ENCODE data around the gene MT1F. TPM values are rescaled to one million over a fixed set of nuclear protein-coding genes. Genes with fewer than 3 reads are reported as not detected.

Gene MT1F
- 36.3 and 68.5 TPM in 2 replicates for total RNA-seq (2014; rRNA removed; shearing (Covaris generic); ENCODE audit: low replicate concordance)

DNA sequence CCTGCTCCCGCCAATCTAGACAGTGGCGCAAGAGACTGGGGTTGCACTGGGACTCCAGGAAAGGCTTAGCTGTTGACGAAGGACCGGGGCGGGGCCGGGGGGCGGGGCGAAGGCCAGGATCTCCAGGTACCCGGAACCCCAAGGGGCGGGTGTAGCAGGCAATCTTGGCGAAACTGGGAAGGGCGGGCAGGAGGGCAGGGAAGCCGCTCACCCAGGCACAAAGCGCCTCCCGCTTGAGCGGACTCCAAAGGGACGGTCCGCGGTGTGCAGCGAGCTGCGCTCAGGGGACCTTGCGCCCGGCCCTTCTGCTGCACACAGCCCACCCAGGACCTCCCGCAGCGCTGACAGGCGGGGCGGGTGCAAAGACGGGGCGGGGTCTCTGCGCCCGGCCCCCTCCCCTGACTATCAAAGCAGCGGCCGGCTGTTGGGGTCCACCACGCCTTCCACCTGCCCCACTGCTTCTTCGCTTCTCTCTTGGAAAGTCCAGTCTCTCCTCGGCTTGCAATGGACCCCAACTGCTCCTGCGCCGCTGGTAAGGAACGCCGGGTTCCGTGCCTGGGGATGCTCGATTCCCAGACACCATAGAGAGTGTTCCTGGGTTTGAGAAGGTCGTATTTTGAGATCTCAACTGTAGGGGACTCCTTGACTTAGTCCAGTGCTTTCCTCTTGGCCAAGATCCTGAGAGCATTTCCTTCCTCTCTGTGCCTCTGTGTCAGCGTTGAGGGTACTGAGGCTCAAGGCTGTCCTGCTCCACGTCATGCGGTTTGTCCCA is at the start of gene MT1F:
MT1F (plus strand) TSS at position 405 of the 772 bp plus-strand sequence; CDS start at position 505, 100 bp downstream.
- H3K27ac ChIP-seq (ENCODE audit: low read length): no peak within 1 kb of the TSS

GRCh38 chr16:56608043-56608875 is 49.5 kb upstream of the MT1F start, which contains the start of gene MT2A:
Gene MT2A (plus strand): TSS chr16:56608584. CDS start chr16:56608656, 72 bp downstream.
- Histone ChIP-seq H3K9me3 (ENCODE audit: low read length) (no peaks in the 10 kb centered on the region), H3K4me1 (ENCODE audit: low read length) (peaks cover 34% of the 10 kb centered on the region), H2AFZ (ENCODE audit: low read length) (peak within 1 kb of the TSS; percentile 85), H4K20me1 (ENCODE audit: insufficient read depth, low read depth, low read length) (no peaks in the 10 kb centered on the region), H3K9ac (ENCODE audit: low read length) (peak within 1 kb of the TSS; percentile 77), H3K9me2 (replicated peaks; ENCODE audit: insufficient read depth, low read length) (no peaks in the 10 kb centered on the region), H3K4me2 (ENCODE audit: low read depth, low read length, poor library complexity, severe bottlenecking) (peak within 1 kb of the TSS; percentile 97), H3K27me3 (ENCODE audit: low read length) (no peaks in the 10 kb centered on the region), H3K27ac (ENCODE audit: low read length) (peak within 1 kb of the TSS; percentile 84), H3K36me3 (ENCODE audit: insufficient read depth, low read length) (no peaks in the 10 kb centered on the region), H3K4me3 (ENCODE audit: low read length) (peak within 1 kb of the TSS; percentile 78), H3K79me2 (ENCODE audit: low read length) (no peaks in the 10 kb centered on the region)
- peak; percentile 98 for DNase-seq

More for the DNA sequence above, at the start of gene MT1F:
- H3K9me2 ChIP-seq (replicated peaks; ENCODE audit: insufficient read depth, low read length): no peaks in the 10 kb centered on the region
- H3K36me3 ChIP-seq (ENCODE audit: insufficient read depth, low read length): no peaks in the 10 kb centered on the region
- H3K9ac ChIP-seq (ENCODE audit: low read length): peak within 1 kb of the TSS; percentile 71
- H3K9me3 ChIP-seq (ENCODE audit: low read length): no peaks in the 10 kb centered on the region
- peak; percentile 87 for DNase-seq
- H3K4me3 ChIP-seq (ENCODE audit: low read length): peak within 1 kb of the TSS; percentile 73
- H3K27me3 ChIP-seq (ENCODE audit: low read length): no peaks in the 10 kb centered on the region
- peak within 1 kb of the TSS; percentile 84 for H3K4me2 ChIP-seq (ENCODE audit: low read depth, low read length, poor library complexity, severe bottlenecking)
- H3K4me1 ChIP-seq (ENCODE audit: low read length): peaks cover 42% of the 10 kb centered on the region
- no peaks in the 10 kb centered on the region for H4K20me1 ChIP-seq (ENCODE audit: insufficient read depth, low read depth, low read length)
- H3K79me2 ChIP-seq (ENCODE audit: low read length): no peaks in the 10 kb centered on the region
- peak within 1 kb of the TSS; percentile 78; the same call in 1 of the 2 replicates for H2AFZ ChIP-seq (ENCODE audit: low read length)

GRCh38 chr16:56608876-56609462 is 48.8 kb upstream of the MT1F start:
- peak; percentile 48 for DNase-seq
- H3K27ac ChIP-seq (ENCODE audit: low read length): peak overlapping the region; percentile 84

GRCh38 chr16:56609463-56609921 is 48.3 kb upstream of the MT1F start:
- no peak overlapping the region for H2AFZ ChIP-seq (ENCODE audit: low read length)
- no peaks in the 10 kb centered on the region for H4K20me1 ChIP-seq (ENCODE audit: insufficient read depth, low read depth, low read length)
- no peaks in the 10 kb centered on the region for H3K9me2 ChIP-seq (replicated peaks; ENCODE audit: insufficient read depth, low read length)
- peak overlapping the region; percentile 78 for H3K4me3 ChIP-seq (ENCODE audit: low read length)
- H3K4me1 ChIP-seq (ENCODE audit: low read length): peaks cover 34% of the 10 kb centered on the region
- no peaks in the 10 kb centered on the region for H3K36me3 ChIP-seq (ENCODE audit: insufficient read depth, low read length)
- H3K79me2 ChIP-seq (ENCODE audit: low read length): no peaks in the 10 kb centered on the region
- H3K9me3 ChIP-seq (ENCODE audit: low read length): no peaks in the 10 kb centered on the region
- H3K27me3 ChIP-seq (ENCODE audit: low read length): no peaks in the 10 kb centered on the region
- peak; percentile 91 for DNase-seq
- peak overlapping the region; percentile 84 for H3K27ac ChIP-seq (ENCODE audit: low read length)
- H3K9ac ChIP-seq (ENCODE audit: low read length): peak overlapping the region; percentile 77
- peak overlapping the region; percentile 97 for H3K4me2 ChIP-seq (ENCODE audit: low read depth, low read length, poor library complexity, severe bottlenecking)

More at GRCh38 chr16:56608876-56609462, 48.8 kb upstream of the MT1F start:
- Histone ChIP-seq H3K9me2 (replicated peaks; ENCODE audit: insufficient read depth, low read length) (no peaks in the 10 kb centered on the region), H4K20me1 (ENCODE audit: insufficient read depth, low read depth, low read length) (no peaks in the 10 kb centered on the region), H3K4me1 (ENCODE audit: low read length) (peaks cover 34% of the 10 kb centered on the region), H3K4me3 (ENCODE audit: low read length) (peak overlapping the region; percentile 78), H2AFZ (ENCODE audit: low read length) (no peak overlapping the region), H3K4me2 (ENCODE audit: low read depth, low read length, poor library complexity, severe bottlenecking) (peak overlapping the region; percentile 97), H3K9ac (ENCODE audit: low read length) (peak overlapping the region; percentile 77), H3K27me3 (ENCODE audit: low read length) (no peaks in the 10 kb centered on the region), H3K9me3 (ENCODE audit: low read length) (no peaks in the 10 kb centered on the region), H3K36me3 (ENCODE audit: insufficient read depth, low read length) (no peaks in the 10 kb centered on the region), H3K79me2 (ENCODE audit: low read length) (no peaks in the 10 kb centered on the region)

- Histone ChIP-seq H3K4me2 (ENCODE audit: low read depth, low read length, poor library complexity, severe bottlenecking) (peak overlapping the region; percentile 97), H3K4me3 (ENCODE audit: low read length) (peak overlapping the region; percentile 78), H3K79me2 (ENCODE audit: low read length) (no peaks in the 10 kb centered on the region), H3K4me1 (ENCODE audit: low read length) (peaks cover 34% of the 10 kb centered on the region), H4K20me1 (ENCODE audit: insufficient read depth, low read depth, low read length) (no peaks in the 10 kb centered on the region), H3K27ac (ENCODE audit: low read length) (peak overlapping the region; percentile 84), H3K27me3 (ENCODE audit: low read length) (no peaks in the 10 kb centered on the region), H3K9me3 (ENCODE audit: low read length) (no peaks in the 10 kb centered on the region), H3K9ac (ENCODE audit: low read length) (peak overlapping the region; percentile 77), H3K36me3 (ENCODE audit: insufficient read depth, low read length) (no peaks in the 10 kb centered on the region), H3K9me2 (replicated peaks; ENCODE audit: insufficient read depth, low read length) (no peaks in the 10 kb centered on the region), H2AFZ (ENCODE audit: low read length) (peak overlapping the region; percentile 3; the same call in 1 of the 2 replicates)
- DNase-seq: peak; percentile 80
Measured at GRCh38 chr16:56610017-56610608, 47.6 kb upstream of the MT1F start.

GRCh38 chr16:56610609-56611111 is 47.1 kb upstream of the MT1F start:
- peaks cover 34% of the 10 kb centered on the region for H3K4me1 ChIP-seq (ENCODE audit: low read length)
- no peaks in the 10 kb centered on the region for H3K79me2 ChIP-seq (ENCODE audit: low read length)
- peak overlapping the region; percentile 78 for H3K4me3 ChIP-seq (ENCODE audit: low read length)
- peak overlapping the region; percentile 84 for H3K27ac ChIP-seq (ENCODE audit: low read length)
- peak overlapping the region; percentile 3; the same call in 1 of the 2 replicates for H2AFZ ChIP-seq (ENCODE audit: low read length)
- H3K9me3 ChIP-seq (ENCODE audit: low read length): no peaks in the 10 kb centered on the region
- no peaks in the 10 kb centered on the region for H3K9me2 ChIP-seq (replicated peaks; ENCODE audit: insufficient read depth, low read length)
- DNase-seq: peak; percentile 75
- H3K27me3 ChIP-seq (ENCODE audit: low read length): no peaks in the 10 kb centered on the region
- peak overlapping the region; percentile 97 for H3K4me2 ChIP-seq (ENCODE audit: low read depth, low read length, poor library complexity, severe bottlenecking)
- peak overlapping the region; percentile 77 for H3K9ac ChIP-seq (ENCODE audit: low read length)
- H3K36me3 ChIP-seq (ENCODE audit: insufficient read depth, low read length): no peaks in the 10 kb centered on the region
- H4K20me1 ChIP-seq (ENCODE audit: insufficient read depth, low read depth, low read length): no peaks in the 10 kb centered on the region

DNA sequence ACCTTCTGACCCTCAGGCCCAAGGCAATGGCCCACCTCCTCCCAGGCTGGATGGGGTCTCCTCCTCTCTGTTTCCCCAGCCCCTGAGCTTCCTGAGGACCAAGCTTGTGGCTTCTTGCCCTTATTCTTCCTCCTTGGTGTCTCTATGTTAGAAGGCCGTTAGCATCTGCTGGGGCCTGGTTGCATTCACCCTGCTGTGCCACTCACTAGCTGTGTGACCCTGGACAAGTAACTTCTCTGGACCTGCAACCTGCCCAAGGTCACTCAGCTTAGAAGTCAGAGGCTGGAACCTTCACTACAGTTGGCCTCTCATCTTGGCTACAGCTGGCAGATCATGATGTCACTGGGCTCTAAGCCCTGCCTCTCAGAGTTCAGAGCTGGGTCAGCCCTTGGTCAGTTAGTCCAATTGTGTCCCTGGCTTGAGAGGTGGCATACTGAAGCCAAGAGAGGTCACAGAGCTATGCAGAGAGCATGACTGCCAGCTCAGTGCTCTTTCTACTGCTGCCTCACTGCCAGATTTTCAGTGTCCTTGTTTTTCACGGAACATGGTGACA is 46.4 kb upstream of the MT1F start:
- peak overlapping the region; percentile 77 for H3K9ac ChIP-seq (ENCODE audit: low read length)
- H3K9me3 ChIP-seq (ENCODE audit: low read length): no peaks in the 10 kb centered on the region
- H3K27ac ChIP-seq (ENCODE audit: low read length): peak overlapping the region; percentile 84
- H3K36me3 ChIP-seq (ENCODE audit: insufficient read depth, low read length): no peaks in the 10 kb centered on the region
- no peak overlapping the region for H2AFZ ChIP-seq (ENCODE audit: low read length)
- no peaks in the 10 kb centered on the region for H4K20me1 ChIP-seq (ENCODE audit: insufficient read depth, low read depth, low read length)
- peaks cover 34% of the 10 kb centered on the region for H3K4me1 ChIP-seq (ENCODE audit: low read length)
- H3K27me3 ChIP-seq (ENCODE audit: low read length): no peaks in the 10 kb centered on the region
- peak overlapping the region; percentile 78 for H3K4me3 ChIP-seq (ENCODE audit: low read length)
- no peaks in the 10 kb centered on the region for H3K79me2 ChIP-seq (ENCODE audit: low read length)
- peak overlapping the region; percentile 97 for H3K4me2 ChIP-seq (ENCODE audit: low read depth, low read length, poor library complexity, severe bottlenecking)
- peak; percentile 45 for DNase-seq
- no peaks in the 10 kb centered on the region for H3K9me2 ChIP-seq (replicated peaks; ENCODE audit: insufficient read depth, low read length)

Data from Karpas-422 (cell line).